DOHH2 (cell line): ENCODE data around the gene ARHGEF26.

Source experiments
- H3F3A ChIP-seq: fragments of 200-600 bp; sonication (generic), shearing (Covaris generic); 2 replicates; pipeline ENCODE4 v1.6.0; 2016; ENCODE audit warnings: antibody characterized with exemption, mild to moderate bottlenecking; ENCODE audit not compliant: control insufficient read depth, insufficient read depth
- H3K27ac ChIP-seq: fragments of 200-600 bp; sonication (generic); 2 replicates; pipeline ENCODE4 v1.5.1; 2014; ENCODE audit warnings: low read depth, mild to moderate bottlenecking, low read length, moderate library complexity
- H3K27me3 ChIP-seq: fragments of 200-600 bp; sonication (generic); 2 replicates; pipeline ENCODE4 v1.6.1; 2014; ENCODE audit warnings: mild to moderate bottlenecking, low read length, mixed read lengths; ENCODE audit not compliant: control insufficient read depth
- H3K36me3 ChIP-seq: fragments of 200-600 bp; sonication (generic); 2 replicates; pipeline ENCODE4 v1.6.1; 2014; ENCODE audit warnings: mild to moderate bottlenecking, low read length, moderate library complexity, mixed read lengths; ENCODE audit not compliant: control insufficient read depth
- H3K4me1 ChIP-seq: fragments of 200-600 bp; sonication (generic); 2 replicates; pipeline ENCODE4 v1.6.1; 2014; ENCODE audit warnings: mild to moderate bottlenecking, low read length, mixed read lengths; ENCODE audit not compliant: control insufficient read depth
- H3K4me2 ChIP-seq: fragments of 200-600 bp; sonication (generic); 2 replicates; pipeline ENCODE4 v1.6.0; 2014; ENCODE audit warnings: mild to moderate bottlenecking, low read length, moderate library complexity
- H3K4me3 ChIP-seq: fragments of 200-600 bp; sonication (generic); 2 replicates; pipeline ENCODE4 v1.5.1; 2014; ENCODE audit warnings: mild to moderate bottlenecking, low read length, mixed read lengths
- H3K79me2 ChIP-seq: fragments of 200-600 bp; sonication (generic); 2 replicates; pipeline ENCODE4 v1.6.1; 2014; ENCODE audit warnings: mild to moderate bottlenecking, low read length, mixed read lengths; ENCODE audit not compliant: control insufficient read depth
- H3K9me2 ChIP-seq: fragments of 200-600 bp; sonication (generic); replicated peaks from 2 replicates; pipeline ENCODE4 v1.6.1; 2014; ENCODE audit warnings: mild to moderate bottlenecking, low read length, mixed read lengths; ENCODE audit not compliant: control insufficient read depth
- H3K9me3 ChIP-seq: fragments of 200-600 bp; sonication (generic); 2 replicates; pipeline ENCODE4 v1.6.1; 2014; ENCODE audit warnings: antibody characterized with exemption, low read length, mixed read lengths; ENCODE audit not compliant: control insufficient read depth, insufficient read depth
- H4K20me1 ChIP-seq: fragments of 200-600 bp; sonication (generic); 2 replicates; pipeline ENCODE4 v1.6.0; 2014; ENCODE audit warnings: low read depth, mild to moderate bottlenecking, antibody characterized with exemption, low read length, moderate library complexity; ENCODE audit not compliant: control insufficient read depth, insufficient read depth
- EZH2phosphoT487 ChIP-seq: fragments of 200-600 bp; sonication (generic); IDR thresholded peaks from 2 replicates; pipeline ENCODE4 v1.6.1; 2017; ENCODE audit warnings: borderline replicate concordance, mild to moderate bottlenecking, antibody characterized with exemption, low read length, moderate library complexity, mixed read lengths
- TF ChIP-seq, protein P1 (sequence below): fragments of 200-600 bp; sonication (generic); IDR thresholded peaks from one replicate; pipeline ENCODE4 v1.5.1; 2014; ENCODE audit warnings: antibody characterized with exemption, mild to moderate bottlenecking, low read depth, low read length; ENCODE audit not compliant: poor library complexity, severe bottlenecking

ARHGEF26 gene

GRCh38 chr3:154089421-154090420, 31.5 kb upstream of the ARHGEF26 start:
- Histone ChIP-seq H3K4me1 (no peaks in the 10 kb centered on the region), H3K27me3 (no peaks in the 10 kb centered on the region), H3K36me3 (no peaks in the 10 kb centered on the region), H3F3A (no peaks in the 10 kb centered on the region), H3K27ac (no peak overlapping the region), H3K9me3 (no peaks in the 10 kb centered on the region), H3K9me2 (no peaks in the 10 kb centered on the region), H3K4me2 (no peak overlapping the region), H4K20me1 (no peaks in the 10 kb centered on the region), H3K4me3 (no peak overlapping the region), H3K79me2 (no peaks in the 10 kb centered on the region)
- no peak for TF ChIP-seq EZH2phosphoT487
- TF ChIP-seq, protein P1, sequence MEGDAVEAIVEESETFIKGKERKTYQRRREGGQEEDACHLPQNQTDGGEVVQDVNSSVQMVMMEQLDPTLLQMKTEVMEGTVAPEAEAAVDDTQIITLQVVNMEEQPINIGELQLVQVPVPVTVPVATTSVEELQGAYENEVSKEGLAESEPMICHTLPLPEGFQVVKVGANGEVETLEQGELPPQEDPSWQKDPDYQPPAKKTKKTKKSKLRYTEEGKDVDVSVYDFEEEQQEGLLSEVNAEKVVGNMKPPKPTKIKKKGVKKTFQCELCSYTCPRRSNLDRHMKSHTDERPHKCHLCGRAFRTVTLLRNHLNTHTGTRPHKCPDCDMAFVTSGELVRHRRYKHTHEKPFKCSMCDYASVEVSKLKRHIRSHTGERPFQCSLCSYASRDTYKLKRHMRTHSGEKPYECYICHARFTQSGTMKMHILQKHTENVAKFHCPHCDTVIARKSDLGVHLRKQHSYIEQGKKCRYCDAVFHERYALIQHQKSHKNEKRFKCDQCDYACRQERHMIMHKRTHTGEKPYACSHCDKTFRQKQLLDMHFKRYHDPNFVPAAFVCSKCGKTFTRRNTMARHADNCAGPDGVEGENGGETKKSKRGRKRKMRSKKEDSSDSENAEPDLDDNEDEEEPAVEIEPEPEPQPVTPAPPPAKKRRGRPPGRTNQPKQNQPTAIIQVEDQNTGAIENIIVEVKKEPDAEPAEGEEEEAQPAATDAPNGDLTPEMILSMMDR: no peak

- no peaks in the 10 kb centered on the region for H3K4me1 ChIP-seq
- H3K9me3 ChIP-seq: no peaks in the 10 kb centered on the region
- H3K36me3 ChIP-seq: no peaks in the 10 kb centered on the region
- no peak overlapping the region for H3K27ac ChIP-seq
- no peaks in the 10 kb centered on the region for H3K79me2 ChIP-seq
- no peaks in the 10 kb centered on the region for H3K9me2 ChIP-seq
- no peak for TF ChIP-seq EZH2phosphoT487
- no peaks in the 10 kb centered on the region for H3F3A ChIP-seq
- no peaks in the 10 kb centered on the region for H4K20me1 ChIP-seq
- no peaks in the 10 kb centered on the region for H3K27me3 ChIP-seq
- H3K4me2 ChIP-seq: no peak overlapping the region
- H3K4me3 ChIP-seq: no peak overlapping the region
These were observed 27.1 kb upstream of the ARHGEF26 start for GRCh38 chr3:154094051-154094450.

- Histone ChIP-seq H3K27me3 (no peaks in the 10 kb centered on the region), H4K20me1 (no peaks in the 10 kb centered on the region), H3K79me2 (no peaks in the 10 kb centered on the region), H3K4me1 (no peaks in the 10 kb centered on the region), H3K9me3 (no peaks in the 10 kb centered on the region), H3F3A (no peaks in the 10 kb centered on the region), H3K4me3 (no peak overlapping the region), H3K4me2 (no peak overlapping the region), H3K27ac (no peak overlapping the region), H3K36me3 (no peaks in the 10 kb centered on the region), H3K9me2 (no peaks in the 10 kb centered on the region)
- TF ChIP-seq, protein P1: peak; percentile 24
- no peak for TF ChIP-seq EZH2phosphoT487
These were observed 25.3 kb upstream of the ARHGEF26 start for GRCh38 chr3:154095832-154096421.

- H4K20me1 ChIP-seq: no peaks in the 10 kb centered on the region
- no peaks in the 10 kb centered on the region for H3K27me3 ChIP-seq
- H3F3A ChIP-seq: no peaks in the 10 kb centered on the region
- no peaks in the 10 kb centered on the region for H3K79me2 ChIP-seq
- no peaks in the 10 kb centered on the region for H3K9me3 ChIP-seq
- H3K4me2 ChIP-seq: no peak overlapping the region
- no peaks in the 10 kb centered on the region for H3K36me3 ChIP-seq
- H3K4me3 ChIP-seq: no peak overlapping the region
- no peak for TF ChIP-seq EZH2phosphoT487
- TF ChIP-seq, protein P1: no peak
- no peaks in the 10 kb centered on the region for H3K4me1 ChIP-seq
- H3K27ac ChIP-seq: no peak overlapping the region
- H3K9me2 ChIP-seq: no peaks in the 10 kb centered on the region
These were observed 22.8 kb upstream of the ARHGEF26 start for GRCh38 chr3:154098376-154098775.
